GM12891 (cell line): Measurements from ENCODE around the gene WNT7B.

ENCODE experiments used
- PAX5 ChIP-seq: IDR thresholded peaks from 2 replicates; pipeline ENCODE4 v1.6.1; 2011; ENCODE audit warnings: low read length, moderate library complexity, mild to moderate bottlenecking; ENCODE audit not compliant: insufficient read depth, severe bottlenecking
- POLR2A ChIP-seq: IDR thresholded peaks from 2 replicates; pipeline ENCODE4 v1.6.1; 2011; ENCODE audit warnings: low read depth, low read length, control low read depth
- POLR2AphosphoS5 ChIP-seq: IDR thresholded peaks from 2 replicates; pipeline ENCODE4 v1.6.1; 2011; ENCODE audit warnings: low read depth, low read length, control low read depth
- POU2F2 ChIP-seq: IDR thresholded peaks from 2 replicates; pipeline ENCODE4 v1.6.1; 2011; ENCODE audit warnings: low read depth, mild to moderate bottlenecking, control low read depth, low read length, moderate library complexity
- SPI1 ChIP-seq: IDR thresholded peaks from 2 replicates; pipeline ENCODE4 v1.6.1; 2011; ENCODE audit warnings: low read depth, low read length, control low read depth
- TAF1 ChIP-seq: IDR thresholded peaks from 2 replicates; pipeline ENCODE4 v1.6.1; 2011; ENCODE audit warnings: low read depth, low read length, control low read depth

GRCh38 chr22:45934659-45935341, 42.2 kb downstream of the WNT7B start:
- TF ChIP-seq POLR2AphosphoS5, result no peak
- TF ChIP-seq SPI1, result no peak
- TF ChIP-seq PAX5, result no peak
- TF ChIP-seq POLR2A, result no peak
- TF ChIP-seq TAF1, result no peak
- TF ChIP-seq POU2F2, result no peak
